NOMO-1 treated with dmso at 0.1 percent for 144 hours (cell line): ENCODE data around the gene ATOSA.

Experiments used
- DNase-seq: peaks from one replicate; lab custom pipeline; 2025; ENCODE audit not compliant: unreplicated experiment; lab: John Stamatoyannopoulos, UW

The ATOSA gene

GRCh38 chr15:52682781-52683180 lies 3.6 kb upstream of the ATOSA start:
- peak; percentile 47 for DNase-seq

- no peak for DNase-seq
Observed at GRCh38 chr15:52682200-52682599, 3.0 kb upstream of the ATOSA start.

GRCh38 chr15:52681441-52681840 lies 2.3 kb upstream of the ATOSA start:
- DNase-seq, result no peak

GRCh38 chr15:52680761-52681160 lies 1.6 kb upstream of the ATOSA start:
- no peak for DNase-seq

- no peak for DNase-seq
Observed at GRCh38 chr15:52680041-52680391, 828 bp upstream of the ATOSA start.

- DNase-seq, result peak; percentile 61
Observed at GRCh38 chr15:52678468-52679231, 538 bp downstream of the ATOSA start.

- peak; percentile 17 for DNase-seq
Observed at GRCh38 chr15:52677593-52678467, 1.4 kb downstream of the ATOSA start.

GRCh38 chr15:52674831-52675230 lies 4.4 kb downstream of the ATOSA start:
- no peak for DNase-seq

- DNase-seq, result no peak
Observed at GRCh38 chr15:52673734-52674133, 5.5 kb downstream of the ATOSA start.

GRCh38 chr15:52673312-52673711 lies 5.9 kb downstream of the ATOSA start:
- DNase-seq, result no peak

- no peak for DNase-seq
Observed at GRCh38 chr15:52672661-52673060, 6.5 kb downstream of the ATOSA start.

- no peak for DNase-seq
Observed at GRCh38 chr15:52670087-52670486, 9.1 kb downstream of the ATOSA start.

GRCh38 chr15:52668133-52668532 lies 11.1 kb downstream of the ATOSA start:
- no peak for DNase-seq

- DNase-seq, result no peak
Observed at GRCh38 chr15:52667597-52667996, 11.6 kb downstream of the ATOSA start.

- no peak for DNase-seq
Observed at GRCh38 chr15:52663536-52664294, 15.5 kb downstream of the ATOSA start.

- DNase-seq, result no peak
Observed at GRCh38 chr15:52661909-52662308, 17.3 kb downstream of the ATOSA start.

- DNase-seq, result no peak
Observed at GRCh38 chr15:52660192-52660591, 19.0 kb downstream of the ATOSA start.

GRCh38 chr15:52658955-52659354 lies 20.2 kb downstream of the ATOSA start:
- no peak for DNase-seq

GRCh38 chr15:52657338-52657737 lies 21.9 kb downstream of the ATOSA start:
- DNase-seq, result no peak

- no peak for DNase-seq
Observed at GRCh38 chr15:52656412-52656811, 22.8 kb downstream of the ATOSA start.

- DNase-seq, result no peak
Observed at GRCh38 chr15:52653431-52653964, 25.7 kb downstream of the ATOSA start.
